Ascending aorta (tissue), 2 donors: ENCODE measurements around the gene CCL20. TPM values are rescaled to one million over a fixed set of nuclear protein-coding genes. Genes with fewer than 3 reads are reported as not detected.
"Not testable (repeated sequence)": the region's sequence is repeated elsewhere in the genome, so short reads cannot be mapped to it uniquely, and the experiment has no call there.

Experiments
- DNase-seq, 2 donors: peaks; one replicate each; pipeline ENCODE4 v3.0.0-alpha.2; 2019; ENCODE audit warnings: low spot score in 2 of 2
- H3K27ac ChIP-seq, 2 donors: fragments of 200-600 bp; sonication (generic); one replicate each; pipeline ENCODE4 v1.5.1; 2016 to 2017; ENCODE audit warnings: mild to moderate bottlenecking in 1 of 2
- H3K27me3 ChIP-seq: fragments of 200-600 bp; sonication (generic); one replicate; pipeline ENCODE4 v1.5.1; 2017
- H3K36me3 ChIP-seq, 2 donors: fragments of 200-600 bp; sonication (generic); one replicate each; pipeline ENCODE4 v1.5.1; 2016
- H3K4me1 ChIP-seq, 2 donors: fragments of 200-600 bp; sonication (generic); one replicate each; pipeline ENCODE4 v1.5.1; 2016 to 2017; ENCODE audit warnings: mild to moderate bottlenecking in 1 of 2
- H3K4me3 ChIP-seq, 2 donors: fragments of 200-600 bp; sonication (generic); one replicate each; pipeline ENCODE4 v1.5.1; 2016 to 2017; ENCODE audit warnings: mild to moderate bottlenecking in 1 of 2
- H3K9me3 ChIP-seq, 2 donors: fragments of 200-600 bp; sonication (generic); one replicate each; pipeline ENCODE4 v1.5.1; 2016
- intact Hi-C: fragments of 100-400 bp; cut with DNase I; formaldehyde crosslinking; loops from one replicate; pipeline ENCODE4 v1.15.1; 2023
- total RNA-seq: library from RNA; depleted of rRNA; stranded (reverse); fragments of >200 nt; gene quantifications from one replicate; pipeline ENCODE4 v1.1.0, GENCODE V29; 2016
- TF ChIP-seq, protein P1 (sequence below), 3 experiments: fragments of 200-600 bp in 2 of 3; fragments of 450-650 bp in 1 of 3; sonication (generic) in 2 of 3; IDR thresholded peaks; one replicate each; pipeline ENCODE4 v1.5.1; 2016 to 2019; ENCODE audit warnings: antibody characterized with exemption in 3 of 3, mild to moderate bottlenecking in 1 of 3, moderate library complexity in 1 of 3

CCL20 gene
- total RNA-seq, 1 donor from 2014 or later = not detected

DNA sequence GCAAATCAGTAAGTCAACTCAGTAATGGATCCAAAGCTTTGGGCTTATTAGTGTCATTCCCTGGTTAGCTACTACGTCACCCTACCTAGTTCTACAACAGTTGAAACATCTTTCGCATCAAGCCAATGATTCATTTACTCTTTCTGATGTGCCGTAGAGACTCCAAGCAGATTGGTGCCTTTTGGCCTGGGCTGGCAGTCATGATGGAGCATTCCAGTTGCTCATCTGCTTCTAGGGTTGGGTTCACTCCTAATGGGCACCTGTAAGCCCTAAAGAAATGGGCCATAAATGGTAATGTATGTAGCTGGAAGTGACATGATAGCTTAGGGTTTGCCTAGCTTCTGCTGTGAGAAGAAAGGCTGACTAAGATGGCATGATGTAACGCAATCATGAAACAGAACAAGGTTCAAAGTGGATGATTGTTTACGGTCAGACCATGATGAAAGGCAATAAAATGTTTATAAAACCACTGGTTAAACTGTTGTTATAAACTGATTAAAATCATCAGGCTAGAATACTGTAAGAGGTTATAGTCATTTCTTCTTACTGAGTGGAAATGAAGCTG, 20.4 kb upstream of the CCL20 start:
- no peaks in the 10 kb centered on the region for H3K4me1 ChIP-seq
- TF ChIP-seq, protein P1, sequence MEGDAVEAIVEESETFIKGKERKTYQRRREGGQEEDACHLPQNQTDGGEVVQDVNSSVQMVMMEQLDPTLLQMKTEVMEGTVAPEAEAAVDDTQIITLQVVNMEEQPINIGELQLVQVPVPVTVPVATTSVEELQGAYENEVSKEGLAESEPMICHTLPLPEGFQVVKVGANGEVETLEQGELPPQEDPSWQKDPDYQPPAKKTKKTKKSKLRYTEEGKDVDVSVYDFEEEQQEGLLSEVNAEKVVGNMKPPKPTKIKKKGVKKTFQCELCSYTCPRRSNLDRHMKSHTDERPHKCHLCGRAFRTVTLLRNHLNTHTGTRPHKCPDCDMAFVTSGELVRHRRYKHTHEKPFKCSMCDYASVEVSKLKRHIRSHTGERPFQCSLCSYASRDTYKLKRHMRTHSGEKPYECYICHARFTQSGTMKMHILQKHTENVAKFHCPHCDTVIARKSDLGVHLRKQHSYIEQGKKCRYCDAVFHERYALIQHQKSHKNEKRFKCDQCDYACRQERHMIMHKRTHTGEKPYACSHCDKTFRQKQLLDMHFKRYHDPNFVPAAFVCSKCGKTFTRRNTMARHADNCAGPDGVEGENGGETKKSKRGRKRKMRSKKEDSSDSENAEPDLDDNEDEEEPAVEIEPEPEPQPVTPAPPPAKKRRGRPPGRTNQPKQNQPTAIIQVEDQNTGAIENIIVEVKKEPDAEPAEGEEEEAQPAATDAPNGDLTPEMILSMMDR (IDR thresholded peaks at IDR 0.05) = no peak
- no peaks in the 10 kb centered on the region for H3K9me3 ChIP-seq
- intact Hi-C loops = loop anchor here (10.0 kb wide), 1 partner anchor 958 kb away; the partner anchor contains the start of gene RHBDD1
- H3K27ac ChIP-seq = no peak overlapping the region
- H3K4me3 ChIP-seq = no peak overlapping the region
- no peak for DNase-seq
- H3K36me3 ChIP-seq = no peaks in the 10 kb centered on the region
- H3K27me3 ChIP-seq = no peaks in the 10 kb centered on the region

DNA sequence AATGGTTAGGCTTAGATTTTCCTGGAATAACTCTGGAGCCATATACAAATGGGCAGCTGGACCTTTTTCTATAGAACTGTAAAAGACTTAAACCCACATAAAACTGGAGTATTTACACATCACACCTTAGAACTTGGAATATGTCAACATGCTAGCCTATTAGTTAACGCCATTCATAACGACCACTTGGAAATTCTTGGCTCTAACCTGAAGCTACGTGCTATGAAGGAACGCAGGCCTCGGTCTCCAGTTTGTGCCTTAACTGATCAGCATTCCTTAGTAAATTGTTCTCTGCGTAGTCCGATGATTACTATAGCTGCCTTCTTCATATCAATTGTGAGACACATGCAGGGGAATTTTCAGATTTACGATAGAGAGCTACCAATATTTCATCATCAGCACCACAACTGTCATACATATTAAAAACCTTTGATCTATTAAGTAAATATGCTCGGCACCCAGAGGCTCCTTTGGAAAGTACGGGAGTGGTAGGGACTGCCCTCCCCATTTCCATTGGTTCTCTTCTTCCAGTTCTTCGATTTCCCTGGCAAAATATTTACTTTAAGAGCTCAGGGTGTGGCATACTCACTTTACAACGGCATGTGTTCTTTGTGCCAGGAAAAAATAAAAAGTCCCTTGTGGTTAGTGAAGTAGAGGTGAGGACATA, 17.5 kb upstream of the CCL20 start:
- no peak for DNase-seq
- no peak overlapping the region for H3K4me3 ChIP-seq

DNA sequence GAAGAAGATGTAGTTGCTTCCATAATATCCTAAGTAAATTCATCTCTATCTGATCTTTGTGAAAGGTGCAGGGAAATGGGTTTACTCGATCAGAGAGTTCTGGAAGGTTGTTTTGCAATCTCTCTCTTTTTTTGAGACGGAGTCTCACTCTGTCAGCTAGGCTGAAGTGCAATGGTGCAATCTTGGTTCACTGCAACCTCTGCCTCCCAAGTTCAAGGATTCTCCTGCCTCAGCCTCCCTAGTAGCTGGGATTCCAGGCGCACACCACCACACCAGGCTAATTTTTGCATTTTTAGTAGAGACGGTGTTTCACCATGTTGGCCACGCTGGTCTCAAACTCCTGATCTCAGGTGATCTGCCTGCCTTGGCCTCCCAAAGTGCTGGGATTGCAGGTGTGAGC, 16.9 kb upstream of the CCL20 start:
- not testable (repeated sequence) for H3K9me3 ChIP-seq, H3K4me1 ChIP-seq, H3K27ac ChIP-seq, H3K36me3 ChIP-seq, DNase-seq, H3K4me3 ChIP-seq, H3K27me3 ChIP-seq
- intact Hi-C loops = loop anchor here (10.0 kb wide), 1 partner anchor 962 kb away; the partner anchor contains the start of gene RHBDD1

More for the DNA sequence above, 17.5 kb upstream of the CCL20 start:
- intact Hi-C loops = loop anchor here (10.0 kb wide), 1 partner anchor 961 kb away; the partner anchor contains the start of gene RHBDD1
- TF ChIP-seq, protein P1 (IDR thresholded peaks at IDR 0.05) = no peak
- H3K36me3 ChIP-seq = no peaks in the 10 kb centered on the region
- no peaks in the 10 kb centered on the region for H3K4me1 ChIP-seq
- H3K9me3 ChIP-seq = no peaks in the 10 kb centered on the region
- H3K27me3 ChIP-seq = no peaks in the 10 kb centered on the region
- H3K27ac ChIP-seq = no peak overlapping the region

DNA sequence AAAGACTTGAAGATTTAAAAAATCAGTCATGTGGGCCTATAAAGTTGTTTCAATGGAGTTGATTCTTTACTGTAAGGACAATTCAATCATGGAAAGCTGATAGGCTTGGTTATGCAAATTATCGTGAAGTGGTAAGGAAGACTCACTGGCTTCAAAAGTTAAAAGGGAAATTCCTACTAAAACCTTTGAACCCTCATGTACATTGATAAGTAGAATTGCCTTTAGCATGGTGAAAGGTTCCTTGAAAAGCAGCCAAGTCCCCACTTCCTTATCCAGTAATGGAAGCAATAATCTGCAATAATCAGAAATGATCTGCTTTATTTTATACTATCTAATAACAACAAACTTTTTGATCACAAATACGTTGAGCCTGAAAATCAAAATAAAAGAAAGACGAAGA, 14.4 kb upstream of the CCL20 start:
- H3K4me1 ChIP-seq = no peaks in the 10 kb centered on the region
- DNase-seq = no peak
- H3K9me3 ChIP-seq = no peaks in the 10 kb centered on the region
- no peak overlapping the region for H3K4me3 ChIP-seq
- intact Hi-C loops = loop anchor here (10.0 kb wide), 1 partner anchor 964 kb away; the partner anchor contains the start of gene RHBDD1
- H3K27ac ChIP-seq = no peak overlapping the region
- no peaks in the 10 kb centered on the region for H3K27me3 ChIP-seq
- H3K36me3 ChIP-seq = no peaks in the 10 kb centered on the region
- TF ChIP-seq, protein P1 (IDR thresholded peaks at IDR 0.05) = no peak

DNA sequence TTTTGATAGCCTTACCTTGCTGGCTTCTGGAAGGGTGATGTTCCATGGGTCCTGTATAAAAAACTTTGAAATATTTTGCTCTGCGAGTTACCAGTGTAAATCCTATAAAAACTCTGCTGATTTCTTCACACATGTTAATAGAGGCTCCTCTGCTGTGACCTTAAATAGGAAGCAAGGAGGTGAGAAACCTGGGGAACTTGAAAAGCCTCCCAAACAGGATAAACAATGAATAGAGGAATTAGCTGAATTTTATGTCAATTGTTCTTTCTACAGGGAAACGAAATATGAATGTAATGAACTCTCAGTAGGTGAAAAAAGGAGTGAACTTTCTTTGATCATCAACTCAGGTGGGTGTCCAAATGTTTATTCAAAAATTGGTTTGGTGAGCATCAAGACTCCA, 10.8 kb upstream of the CCL20 start:
- TF ChIP-seq, protein P1 (IDR thresholded peaks at IDR 0.05) = no peak
- no peaks in the 10 kb centered on the region for H3K36me3 ChIP-seq
- no peaks in the 10 kb centered on the region for H3K9me3 ChIP-seq
- no peak overlapping the region for H3K27ac ChIP-seq
- H3K4me3 ChIP-seq = no peak overlapping the region
- intact Hi-C loops = no loop called here
- no peak for DNase-seq
- no peaks in the 10 kb centered on the region for H3K4me1 ChIP-seq
- no peaks in the 10 kb centered on the region for H3K27me3 ChIP-seq

DNA sequence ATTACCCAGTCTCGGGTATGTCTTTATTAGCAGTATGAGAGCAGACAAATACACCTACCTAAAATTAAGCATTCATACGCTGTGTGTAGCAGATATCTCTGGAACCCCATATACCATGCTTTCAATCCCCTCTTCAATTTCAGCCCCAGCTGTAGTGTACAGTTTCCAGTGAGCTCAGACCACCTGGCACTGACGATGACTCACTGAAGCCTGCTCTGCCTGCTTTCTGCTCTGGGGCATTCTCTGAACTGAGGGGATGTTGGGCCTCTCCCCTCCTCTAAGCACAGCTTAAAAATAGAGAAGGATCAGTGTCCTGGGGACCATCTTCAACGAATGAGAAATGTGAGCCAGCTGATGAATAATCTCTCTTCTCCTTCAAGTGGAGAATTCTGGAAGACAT, 8.7 kb upstream of the CCL20 start:
- H3K4me1 ChIP-seq = no peaks in the 10 kb centered on the region
- H3K27ac ChIP-seq = no peak overlapping the region
- H3K4me3 ChIP-seq = no peak overlapping the region
- no peak for DNase-seq
- no peaks in the 10 kb centered on the region for H3K27me3 ChIP-seq
- intact Hi-C loops = no loop called here
- no peaks in the 10 kb centered on the region for H3K36me3 ChIP-seq
- TF ChIP-seq, protein P1 (IDR thresholded peaks at IDR 0.05) = no peak
- H3K9me3 ChIP-seq = no peaks in the 10 kb centered on the region
